Liver (tissue), 9 donors: ENCODE results near the gene ZXDC. TPM values are rescaled to one million over a fixed set of nuclear protein-coding genes. Genes with fewer than 3 reads are reported as not detected.

Experiments
- DNase-seq: peaks from one replicate; pipeline ENCODE4 v3.0.0-alpha.2; 2017; ENCODE audit warnings: low spot score
- H3K27ac ChIP-seq, 2 donors: one replicate each; pipeline ENCODE4 v1.7.0; 2013; ENCODE audit warnings: inconsistent platforms in 2 of 2, low read length in 2 of 2, control low read depth in 1 of 2, low read depth in 1 of 2, mild to moderate bottlenecking in 1 of 2
- H3K27me3 ChIP-seq, 4 donors: one replicate each; pipeline versions ENCODE4 v1.6.1 to v1.7.0; 2013; ENCODE audit warnings: low read length in 3 of 4, inconsistent platforms in 1 of 4, mild to moderate bottlenecking in 1 of 4, moderate library complexity in 1 of 4; ENCODE audit not compliant: control insufficient read depth in 4 of 4, insufficient read depth in 4 of 4
- H3K36me3 ChIP-seq, 4 donors: one replicate each; pipeline versions ENCODE4 v1.6.1 to v1.7.0; 2013; ENCODE audit warnings: low read length in 3 of 4, mild to moderate bottlenecking in 3 of 4, low read depth in 1 of 4, moderate library complexity in 1 of 4; ENCODE audit not compliant: control insufficient read depth in 4 of 4, insufficient read depth in 3 of 4
- H3K4me1 ChIP-seq, 4 donors: one replicate each; pipeline versions ENCODE4 v1.6.1 to v1.7.0; 2013; ENCODE audit warnings: low read length in 3 of 4, mild to moderate bottlenecking in 3 of 4, moderate library complexity in 1 of 4; ENCODE audit not compliant: control insufficient read depth in 4 of 4, insufficient read depth in 4 of 4
- H3K4me3 ChIP-seq, 3 donors: one replicate each; pipeline versions ENCODE4 v1.6.1 to v1.7.0; 2013; ENCODE audit warnings: low read length in 3 of 3, control low read depth in 1 of 3, low read depth in 1 of 3, mild to moderate bottlenecking in 1 of 3
- H3K9ac ChIP-seq, 2 donors: one replicate each; pipeline ENCODE4 v1.7.0; 2013; ENCODE audit warnings: low read length in 2 of 2, mild to moderate bottlenecking in 2 of 2, moderate library complexity in 2 of 2, control low read depth in 1 of 2, low read depth in 1 of 2
- H3K9me3 ChIP-seq, 4 donors: one replicate each; pipeline versions ENCODE4 v1.6.1 to v1.7.0; 2013; ENCODE audit warnings: low read length in 3 of 4; ENCODE audit not compliant: control insufficient read depth in 4 of 4
- ATF3 ChIP-seq: IDR thresholded peaks from 2 replicates; pipeline ENCODE4 v1.6.1; 2016; ENCODE audit warnings: antibody characterized with exemption
- CTCF ChIP-seq: fragments of 150-350 bp; IDR thresholded peaks from 2 replicates; pipeline ENCODE4 v1.5.1; 2017; ENCODE audit warnings: improper control_type of control experiment, low read depth, low read length; ENCODE audit not compliant: missing input control
- EGR1 ChIP-seq, 2 donors: IDR thresholded peaks; 2 replicates each; pipeline ENCODE4 v1.6.1; 2016 to 2018; ENCODE audit warnings: antibody characterized with exemption in 2 of 2, low read depth in 2 of 2
- FOXA1 ChIP-seq: IDR thresholded peaks from 2 replicates; pipeline ENCODE4 v1.6.1; 2016; ENCODE audit warnings: antibody characterized with exemption
- FOXA2 ChIP-seq: IDR thresholded peaks from 2 replicates; pipeline ENCODE4 v1.6.1; 2016; ENCODE audit warnings: antibody characterized with exemption
- GABPA ChIP-seq, 2 donors: IDR thresholded peaks in 1 of 2; conservative IDR thresholded peaks in 1 of 2; 2 replicates each; pipeline ENCODE4 v1.6.1; 2016; ENCODE audit warnings: antibody characterized with exemption in 2 of 2, mild to moderate bottlenecking in 1 of 2, moderate library complexity in 1 of 2
- HNF4A ChIP-seq, 2 donors: conservative IDR thresholded peaks; 2 replicates each; pipeline ENCODE4 v1.6.1; 2016; ENCODE audit warnings: antibody characterized with exemption in 2 of 2, mild to moderate bottlenecking in 2 of 2
- JUND ChIP-seq, 2 donors: IDR thresholded peaks; 2 replicates each; pipeline ENCODE4 v1.6.1; 2016; ENCODE audit warnings: antibody characterized with exemption in 2 of 2
- MAX ChIP-seq: IDR thresholded peaks from 2 replicates; pipeline ENCODE4 v1.6.1; 2016; ENCODE audit warnings: antibody characterized with exemption
- RAD21 ChIP-seq, 2 donors: IDR thresholded peaks; 2 replicates each; pipeline ENCODE4 v1.6.1; 2016; ENCODE audit warnings: antibody characterized with exemption in 2 of 2, mild to moderate bottlenecking in 2 of 2
- REST ChIP-seq: IDR thresholded peaks from 2 replicates; pipeline ENCODE4 v1.6.1; 2016; ENCODE audit warnings: antibody characterized with exemption, mild to moderate bottlenecking
- RXRA ChIP-seq, 2 donors: IDR thresholded peaks; 2 replicates each; pipeline ENCODE4 v1.6.1; 2017 to 2018; ENCODE audit warnings: antibody characterized with exemption in 2 of 2, mild to moderate bottlenecking in 1 of 2
- SP1 ChIP-seq: IDR thresholded peaks from 2 replicates; pipeline ENCODE4 v1.6.1; 2018; ENCODE audit warnings: antibody characterized with exemption, mild to moderate bottlenecking
- TAF1 ChIP-seq: conservative IDR thresholded peaks from 2 replicates; pipeline ENCODE4 v1.6.1; 2016; ENCODE audit warnings: antibody characterized with exemption, mild to moderate bottlenecking
- YY1 ChIP-seq: IDR thresholded peaks from 2 replicates; pipeline ENCODE4 v1.6.1; 2016; ENCODE audit warnings: antibody characterized with exemption, mild to moderate bottlenecking
- WGBS: extraction: QIAGEN DNeasy Blood & Tissue Kit; methylation state at CpG from one replicate; pipeline ENCODE4 v1.1.7; 2013; 5-methylcytosine and 5-hydroxymethylcytosine counted together
- polyA plus RNA-seq, 2 donors: library from polyadenylated mRNA; stranded (reverse) in 1 of 2; unstranded in 1 of 2; fragments of 200-250 nt in 1 of 2; fragments of >200 nt in 1 of 2; fragmentation: Nextera tagmentation in 1 of 2; extraction: Ambion mirVana in 1 of 2; gene quantifications; one replicate each; pipeline versions ENCODE4 v1.2.1 to v1.2.3, GENCODE V29; 2013 to 2015
- total RNA-seq, 2 donors: library from RNA; depleted of rRNA; stranded (reverse); fragments of >200 nt; gene quantifications; one replicate each; pipeline ENCODE4 v1.2.3, GENCODE V29; 2014
- donor health status: healthy.
- donor health status: healthy.
- donor health status: healthy.
- donor health status: healthy.
- donor health status: healthy.

The ZXDC gene
- total and polyA plus RNA-seq, 4 donors = 7.0 to 42.3 (median 13.9) TPM

- peaks cover 5 to 45% (median 24%) of the 10 kb centered on the region in 4 donors for H3K36me3 ChIP-seq
- H3K9me3 ChIP-seq = no peaks in the 10 kb centered on the region
- H3K27me3 ChIP-seq = no peaks in the 10 kb centered on the region
- 94% methylated on average over 14 of the region's 14 CpGs for WGBS
- no peak overlapping the region for H3K27ac ChIP-seq
- DNase-seq = peak; percentile 24
- no peak overlapping the region for H3K9ac ChIP-seq
- H3K4me3 ChIP-seq = no peak overlapping the region
- TF ChIP-seq ATF3 (no peak), JUND (IDR thresholded peaks at IDR 0.05) (no peak), GABPA (IDR thresholded peaks at IDR 0.05 in 1 of 2, conservative IDR thresholded peaks at IDR 0.05 in 1 of 2) (no peak), CTCF (no peak), SP1 (no peak), RXRA (IDR thresholded peaks at IDR 0.05) (no peak), REST (no peak), FOXA1 (no peak), RAD21 (IDR thresholded peaks at IDR 0.05) (no peak), HNF4A (conservative IDR thresholded peaks at IDR 0.05) (no peak)
- H3K4me1 ChIP-seq = peaks cover 3 to 16% (median 6%) of the 10 kb centered on the region in 4 donors
Measured at GRCh38 chr3:126435456-126436315, 40.0 kb downstream of the ZXDC start.

GRCh38 chr3:126434931-126435411, 40.7 kb downstream of the ZXDC start:
- TF ChIP-seq SP1 = no peak
- TF ChIP-seq JUND (IDR thresholded peaks at IDR 0.05) = no peak
- no peak for TF ChIP-seq YY1
- TF ChIP-seq GABPA (IDR thresholded peaks at IDR 0.05 in 1 of 2, conservative IDR thresholded peaks at IDR 0.05 in 1 of 2) = no peak
- no peak for TF ChIP-seq ATF3
- no peak for TF ChIP-seq MAX
- TF ChIP-seq FOXA2 = no peak
- no peak for TF ChIP-seq EGR1 (IDR thresholded peaks at IDR 0.05; ENCODE audit: low read depth in 2 of 2)
- TF ChIP-seq RXRA (IDR thresholded peaks at IDR 0.05) = no peak
- TF ChIP-seq TAF1 = no peak
- TF ChIP-seq HNF4A (conservative IDR thresholded peaks at IDR 0.05) = no peak
- no peak for TF ChIP-seq CTCF
- TF ChIP-seq REST = no peak
- no peak for DNase-seq
- Histone ChIP-seq H3K4me3 (no peak overlapping the region), H3K27me3 (no peaks in the 10 kb centered on the region), H3K27ac (no peak overlapping the region), H3K36me3 (peaks cover 4 to 44% (median 23%) of the 10 kb centered on the region in 4 donors), H3K9me3 (no peaks in the 10 kb centered on the region), H3K9ac (no peak overlapping the region), H3K4me1 (peaks cover 3 to 16% (median 6%) of the 10 kb centered on the region in 4 donors)
- WGBS = 92% methylated on average over 8 of the region's 8 CpGs
